Hepatocyte (in vitro differentiated cells): ENCODE data around the gene C9.

Source experiments
- CTCF ChIP-seq: fragments of 200-600 bp; sonication (generic); IDR thresholded peaks from 2 replicates; pipeline ENCODE4 v1.5.1; 2016; ENCODE audit warnings: antibody characterized with exemption, mild to moderate bottlenecking; ENCODE audit not compliant: poor library complexity
- EZH2 ChIP-seq: fragments of 200-600 bp; sonication (generic); IDR thresholded peaks from 2 replicates; pipeline ENCODE4 v1.6.1; 2016; ENCODE audit warnings: antibody characterized with exemption, mild to moderate bottlenecking, borderline replicate concordance
- EZH2phosphoT487 ChIP-seq: fragments of 200-600 bp; sonication (generic); IDR thresholded peaks from one replicate; pipeline ENCODE4 v1.6.1; 2018; ENCODE audit warnings: antibody characterized with exemption, mild to moderate bottlenecking, low read depth, moderate library complexity; ENCODE audit not compliant: unreplicated experiment, severe bottlenecking

- TF ChIP-seq CTCF (no peak), EZH2 (no peak), EZH2phosphoT487 (no peak)
Observed at GRCh38 chr5:39254671-39255070, 109.6 kb downstream of the C9 start.
